ENCODE data around the gene RAP1GAP. TPM values are rescaled to one million over a fixed set of nuclear protein-coding genes. Genes with fewer than 3 reads are reported as not detected.

Gene RAP1GAP
- total and polyA plus RNA-seq, 9 of the 15 experiments (the other 6 are each of a cell fraction or from before 2014, with no cell fraction given): 0.29 to 30.2 (median 19.2) TPM

- no peak for TF ChIP-seq NR4A1 (CRISPR knock-in tag; IDR thresholded peaks at IDR 0.05)
- TF ChIP-seq NR4A1 (tag; IDR thresholded peaks at IDR 0.05): 0 out of 2 replicates have a peak, but pooled peaks have one; percentile 15
- TF ChIP-seq MTA1 (IDR thresholded peaks at IDR 0.05; ENCODE audit: borderline replicate concordance): peak; percentile 47; the same call in 1 of the 2 replicates
- TF ChIP-seq ZNF592 (IDR thresholded peaks at IDR 0.05): 0 out of 2 replicates have a peak, but pooled peaks have one; percentile 10
- TF ChIP-seq SAP30 (IDR thresholded peaks at IDR 0.05; ENCODE audit: borderline replicate concordance, insufficient read depth, low read depth, low read length, poor library complexity, severe bottlenecking): no peak
- TF ChIP-seq WHSC1 (IDR thresholded peaks at IDR 0.05; ENCODE audit: low read length): peak; percentile 3
- TF ChIP-seq ZNF740 (CRISPR knock-in tag; IDR thresholded peaks at IDR 0.05): peak; percentile 42; the same call in 1 of the 2 replicates
- TF ChIP-seq ZNF740 (tag; IDR thresholded peaks at IDR 0.05): no peak
Measured at GRCh38 chr1:21633141-21633755, 35.9 kb downstream of the RAP1GAP start (continued).

All from K562 (cell line).